ENCODE measurements around the gene ARSJ.

- TF ChIP-seq CTCF (conservative IDR thresholded peaks at IDR 0.05; ENCODE audit: low read length), result no peak
- TF ChIP-seq EZH2phosphoT487 (IDR thresholded peaks at IDR 0.05; ENCODE audit: borderline replicate concordance), result no peak
These were observed 18.6 kb downstream of the ARSJ start for GRCh38 chr4:113960684-113961321.
